NCI-H69 (cell line): ENCODE results near the gene AHCY.

Experiments used
- DNase-seq: peaks from one replicate; lab custom pipeline; 2025; lab: John Stamatoyannopoulos, UW

AHCY gene

DNA sequence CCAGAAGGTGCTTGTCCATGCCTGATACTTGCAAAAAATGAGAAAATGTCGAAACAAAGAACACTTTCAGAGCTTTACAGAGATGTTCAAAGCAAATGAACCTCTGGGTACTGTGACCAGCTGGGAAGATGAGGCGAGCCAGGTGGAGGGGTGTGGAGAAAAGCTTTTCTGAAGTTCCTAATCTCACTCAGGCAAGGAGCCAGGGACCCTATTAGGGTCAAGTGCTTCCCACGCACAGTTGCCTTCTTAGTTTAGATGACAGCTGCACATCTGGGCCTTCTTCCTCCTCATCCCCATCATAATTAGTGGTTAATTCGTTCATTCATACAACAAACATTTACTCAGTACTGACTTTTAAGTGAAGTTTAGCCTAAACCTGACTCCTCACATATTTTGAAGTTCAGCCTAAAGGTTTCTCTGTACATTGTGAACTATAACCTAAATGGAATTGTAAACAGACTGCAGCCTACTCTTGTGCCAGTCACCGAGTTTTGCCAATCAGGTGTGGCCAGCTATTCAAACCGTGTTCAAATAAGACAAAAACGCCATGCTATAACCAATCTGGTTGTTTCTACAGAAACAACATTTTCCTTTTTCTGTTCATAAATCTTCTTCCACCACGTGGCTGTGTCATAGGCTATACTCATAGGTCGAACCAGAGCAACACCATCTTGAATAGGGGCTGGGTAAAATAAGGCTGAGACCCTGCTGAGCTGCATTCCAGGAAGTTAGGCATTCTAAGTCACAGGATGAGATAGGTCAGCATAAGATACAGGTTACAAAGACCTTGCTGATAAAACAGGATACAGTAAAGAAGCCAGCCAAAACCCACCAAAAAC lies 19.3 kb upstream of the AHCY start:
- DNase-seq = peak; percentile 93

DNA sequence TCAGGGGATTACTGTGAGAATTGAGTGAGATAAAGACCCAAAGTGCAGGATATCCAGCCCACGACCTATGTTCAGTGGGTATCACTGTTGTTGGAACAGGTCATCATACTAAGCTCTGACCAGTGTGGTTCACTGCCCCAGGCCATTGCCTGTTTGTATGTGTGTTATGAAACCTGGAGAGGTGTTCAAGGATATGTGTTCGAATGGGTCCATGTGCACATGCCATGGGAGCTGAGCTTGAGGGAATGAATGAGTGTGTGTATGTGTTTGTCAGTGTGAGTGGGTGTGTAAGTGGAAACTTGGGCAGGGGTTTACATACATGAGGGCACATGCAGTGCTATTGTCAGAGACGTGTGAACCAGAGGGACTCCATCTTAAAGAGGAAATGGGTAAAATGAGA lies 17.7 kb upstream of the AHCY start:
- DNase-seq = peak; percentile 14

DNA sequence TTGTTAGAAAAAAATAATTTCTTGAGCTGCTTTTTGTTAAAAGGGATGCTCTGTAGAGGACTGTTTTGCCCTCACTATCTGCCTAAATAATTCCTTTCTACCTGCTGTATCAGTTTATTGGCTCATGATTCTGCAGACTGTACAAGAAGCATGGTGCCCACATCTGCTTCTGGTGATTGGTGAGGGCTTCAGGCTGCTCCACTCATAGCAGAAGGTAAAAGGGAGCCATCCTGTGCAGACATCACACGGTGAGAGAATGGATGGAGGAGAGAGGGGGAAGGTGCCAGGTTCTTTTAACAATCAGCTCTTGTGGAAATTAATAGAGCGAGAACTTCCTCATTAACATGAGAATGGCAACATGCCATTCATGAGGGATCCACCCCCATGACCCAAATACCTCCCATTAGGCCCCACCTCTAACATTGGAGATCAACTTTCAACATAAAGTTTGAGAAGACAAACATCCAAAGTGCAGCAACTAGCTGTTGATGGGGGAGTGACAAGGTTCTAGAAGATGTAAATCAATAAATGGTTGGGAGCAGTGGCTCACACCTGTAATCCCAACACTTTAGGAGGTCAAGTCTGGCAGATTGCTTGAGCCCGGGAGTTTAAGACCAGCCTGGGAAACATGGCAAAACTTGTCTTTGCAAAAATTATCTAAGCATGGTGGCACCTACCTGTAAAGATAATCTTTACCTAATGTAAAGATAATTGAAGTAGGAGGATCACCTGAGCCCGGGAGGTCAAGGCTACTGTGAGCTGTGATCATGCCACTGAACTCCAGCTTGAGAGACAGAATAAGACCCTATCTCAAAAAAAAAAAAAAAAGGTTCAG lies 15.7 kb upstream of the AHCY start:
- DNase-seq = peak; percentile 61

DNA sequence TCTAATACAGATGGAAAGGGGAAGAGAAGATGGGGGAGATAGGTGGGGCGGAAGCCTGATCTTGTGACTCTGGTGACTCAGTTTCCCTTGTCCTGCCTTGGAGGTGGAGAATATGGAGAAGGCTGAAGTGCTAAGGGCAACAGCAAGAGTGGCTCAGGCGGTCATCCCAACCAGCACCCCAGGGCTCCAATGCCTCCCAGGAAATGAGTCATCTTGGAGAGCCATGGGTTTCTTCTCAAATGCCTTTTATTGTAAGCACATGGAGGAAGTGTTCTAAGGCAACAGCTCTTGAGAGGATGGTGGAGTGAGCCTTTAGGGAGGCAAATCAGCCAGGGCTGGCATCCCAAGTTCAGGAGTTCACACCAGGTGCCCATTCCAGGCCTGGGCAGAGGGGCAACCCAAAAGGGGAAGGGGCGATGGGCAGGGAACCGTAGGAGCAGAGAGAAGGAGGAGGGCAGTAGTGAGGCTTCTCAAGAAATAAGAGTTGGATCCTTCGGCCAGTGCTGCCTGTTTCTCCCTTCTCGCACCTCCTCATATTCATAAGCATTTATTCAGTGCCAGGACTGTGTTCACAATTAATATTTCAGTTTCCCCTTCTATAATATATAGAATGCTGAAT lies 13.2 kb upstream of the AHCY start:
- peak; percentile 12 for DNase-seq

DNA sequence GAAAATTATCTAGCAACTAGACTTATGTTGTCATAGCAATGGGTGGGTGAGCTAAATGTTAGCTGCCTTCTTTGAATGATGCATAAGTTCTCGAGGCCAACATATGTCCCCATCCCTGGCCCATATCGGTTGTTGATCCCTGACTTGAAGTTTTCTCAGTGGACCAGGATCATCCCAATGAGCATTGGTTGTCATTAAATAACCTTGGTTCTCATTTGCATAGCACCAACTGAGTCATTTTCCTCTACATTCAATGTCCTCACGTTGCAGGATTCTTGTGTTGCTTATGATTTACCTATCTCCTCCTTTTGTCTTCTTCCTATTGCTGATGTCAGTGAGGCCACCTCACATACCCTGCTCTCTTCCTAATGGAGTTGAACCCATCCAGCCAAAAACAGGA lies 12.1 kb upstream of the AHCY start:
- no peak for DNase-seq

DNA sequence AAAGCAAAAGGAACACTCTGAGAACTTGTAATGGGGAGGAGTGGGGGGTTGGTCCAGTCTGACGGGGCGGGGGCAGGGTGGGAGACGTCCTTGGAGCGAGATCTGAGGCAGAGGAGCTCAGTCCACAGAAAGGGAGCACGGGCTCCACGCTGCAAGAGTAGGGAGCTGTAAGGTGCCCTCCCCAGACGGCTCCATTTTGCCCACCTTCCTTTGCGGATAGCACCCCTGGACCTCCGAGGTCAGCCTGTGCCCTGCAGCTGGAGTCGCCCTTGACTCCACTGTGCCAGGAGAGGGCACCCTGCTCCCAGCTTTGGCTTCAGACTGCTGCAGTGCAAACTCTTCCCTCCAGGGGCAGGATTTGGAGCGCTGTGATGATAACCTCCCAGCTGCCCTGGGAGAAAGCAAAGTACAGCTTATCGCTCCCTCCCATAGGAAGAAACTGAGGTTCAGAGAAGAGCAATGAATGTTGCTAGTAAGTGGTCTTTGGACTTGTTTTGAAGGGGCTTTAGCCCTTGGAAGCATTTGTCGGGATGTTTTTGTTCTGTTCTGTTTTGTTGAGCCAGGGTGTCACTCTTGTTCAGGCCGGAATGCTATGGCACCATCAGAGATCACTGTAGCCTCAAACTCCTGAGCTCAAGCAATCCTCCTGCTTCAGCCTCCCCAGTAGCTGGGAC lies 9.5 kb upstream of the AHCY start:
- peak; percentile 91 for DNase-seq

DNA sequence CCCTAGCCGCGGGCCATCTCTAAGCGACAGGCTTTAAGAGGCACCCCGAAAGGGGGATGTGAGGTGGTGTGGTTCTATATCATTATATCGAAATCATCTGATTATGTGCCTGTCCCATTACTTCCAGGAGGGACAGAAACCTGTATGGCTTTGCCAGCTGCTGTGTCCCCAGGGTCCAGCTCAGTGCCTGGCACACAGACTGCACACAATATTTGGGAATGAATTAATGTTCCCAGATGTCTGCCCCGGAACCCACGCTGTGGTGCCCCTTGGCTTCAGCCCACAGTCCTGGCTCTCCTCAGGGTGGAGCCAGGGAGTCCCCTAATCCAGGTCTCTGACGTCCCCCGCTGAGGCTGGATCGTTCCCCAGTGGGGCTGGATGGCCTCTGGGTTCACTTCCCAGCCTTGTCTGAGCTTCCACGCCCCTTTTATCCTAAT lies 8.9 kb upstream of the AHCY start:
- peak; percentile 51 for DNase-seq

DNA sequence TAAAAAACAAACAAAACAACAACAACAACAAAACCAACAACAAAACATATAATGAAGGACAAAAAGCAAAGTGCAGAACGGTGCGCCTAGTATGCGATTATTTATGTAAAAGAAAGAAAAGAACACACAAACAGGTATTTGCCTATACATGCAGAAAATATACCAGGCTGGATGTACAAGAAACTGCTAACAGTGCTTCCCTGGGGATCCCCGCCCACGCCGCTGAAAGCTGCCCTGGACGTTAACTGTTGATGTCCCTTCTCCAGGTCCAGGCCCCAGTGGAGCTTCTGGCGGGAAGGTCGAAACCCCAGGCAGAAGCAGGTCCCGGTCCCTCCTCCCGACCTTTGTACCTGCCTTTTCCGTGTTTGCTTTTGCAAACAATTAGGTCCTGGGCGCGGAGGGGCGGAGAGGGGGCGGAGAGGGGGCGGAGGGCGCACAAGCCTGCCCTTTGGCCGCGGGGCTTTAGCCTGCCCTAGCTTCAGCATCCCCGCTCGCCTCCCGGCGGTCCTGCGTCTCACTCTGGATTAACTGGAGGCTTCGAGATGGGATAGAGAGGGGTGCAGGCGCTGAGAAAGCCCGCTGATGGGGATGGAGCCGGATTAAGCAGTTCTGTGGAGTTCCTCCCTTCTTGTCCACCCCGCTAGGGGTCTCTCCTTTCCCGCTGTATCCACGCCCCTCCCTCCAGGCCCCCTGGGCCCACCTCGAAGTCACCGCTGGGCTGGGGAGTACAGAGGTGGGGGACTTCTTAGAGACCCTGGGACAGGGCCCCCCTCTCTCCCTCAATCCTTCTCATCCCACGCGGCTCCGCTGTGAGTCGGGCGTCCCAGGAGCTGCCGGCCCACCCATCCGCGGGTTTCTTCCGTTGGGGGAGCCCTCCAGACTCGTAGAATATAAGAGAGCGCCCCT lies 8.2 kb upstream of the AHCY start:
- peak; percentile 69 for DNase-seq

DNA sequence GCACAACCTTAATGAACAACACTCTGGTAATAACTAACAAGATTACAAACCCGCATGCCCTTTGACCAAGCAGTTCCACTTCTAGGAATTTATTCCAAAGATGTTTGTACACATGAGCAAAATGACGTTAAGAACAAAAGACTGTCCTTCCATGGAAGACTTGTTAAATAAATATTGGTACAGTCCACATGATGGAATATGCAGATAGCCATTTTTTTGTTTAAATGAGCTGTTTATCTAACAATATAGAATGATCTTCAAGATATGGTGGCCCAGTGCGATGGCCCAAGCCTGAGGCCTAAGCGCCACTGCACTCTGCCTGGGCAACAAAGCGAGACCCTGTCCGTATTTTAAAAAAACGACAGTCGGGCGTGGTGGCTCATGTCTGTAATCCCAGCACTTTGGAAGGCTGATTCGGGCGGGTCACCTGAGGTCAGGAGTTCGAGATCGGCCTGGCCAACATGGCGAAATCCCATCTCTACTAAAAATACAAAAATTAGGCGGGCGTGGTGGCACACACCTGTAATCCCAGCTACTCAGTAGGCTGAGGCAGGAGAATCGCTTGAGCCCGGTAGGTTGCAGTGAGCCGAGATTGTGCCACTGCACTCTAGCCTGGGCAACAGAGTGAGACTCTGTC lies 7.4 kb upstream of the AHCY start:
- no peak for DNase-seq

DNA sequence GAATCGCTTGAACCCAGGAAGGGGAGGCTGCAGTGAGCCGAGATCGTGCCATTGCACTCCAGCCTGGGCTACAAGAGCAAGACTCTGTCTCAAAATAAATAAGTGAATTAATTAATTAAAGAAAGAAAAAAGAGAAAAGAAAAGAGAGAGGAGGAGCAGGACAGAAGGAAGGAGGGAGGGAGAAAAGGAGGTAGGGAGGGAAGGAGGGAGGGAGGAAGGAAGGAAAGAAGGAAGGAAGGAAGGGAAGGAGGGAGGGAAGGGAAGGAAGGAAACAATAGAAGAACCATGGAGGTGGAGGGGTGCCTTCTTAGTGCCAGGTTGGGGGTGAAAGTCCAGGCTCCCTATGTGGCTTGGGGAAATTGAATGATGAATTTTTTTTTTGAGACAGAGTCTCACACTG lies 6.5 kb upstream of the AHCY start:
- no peak for DNase-seq

DNA sequence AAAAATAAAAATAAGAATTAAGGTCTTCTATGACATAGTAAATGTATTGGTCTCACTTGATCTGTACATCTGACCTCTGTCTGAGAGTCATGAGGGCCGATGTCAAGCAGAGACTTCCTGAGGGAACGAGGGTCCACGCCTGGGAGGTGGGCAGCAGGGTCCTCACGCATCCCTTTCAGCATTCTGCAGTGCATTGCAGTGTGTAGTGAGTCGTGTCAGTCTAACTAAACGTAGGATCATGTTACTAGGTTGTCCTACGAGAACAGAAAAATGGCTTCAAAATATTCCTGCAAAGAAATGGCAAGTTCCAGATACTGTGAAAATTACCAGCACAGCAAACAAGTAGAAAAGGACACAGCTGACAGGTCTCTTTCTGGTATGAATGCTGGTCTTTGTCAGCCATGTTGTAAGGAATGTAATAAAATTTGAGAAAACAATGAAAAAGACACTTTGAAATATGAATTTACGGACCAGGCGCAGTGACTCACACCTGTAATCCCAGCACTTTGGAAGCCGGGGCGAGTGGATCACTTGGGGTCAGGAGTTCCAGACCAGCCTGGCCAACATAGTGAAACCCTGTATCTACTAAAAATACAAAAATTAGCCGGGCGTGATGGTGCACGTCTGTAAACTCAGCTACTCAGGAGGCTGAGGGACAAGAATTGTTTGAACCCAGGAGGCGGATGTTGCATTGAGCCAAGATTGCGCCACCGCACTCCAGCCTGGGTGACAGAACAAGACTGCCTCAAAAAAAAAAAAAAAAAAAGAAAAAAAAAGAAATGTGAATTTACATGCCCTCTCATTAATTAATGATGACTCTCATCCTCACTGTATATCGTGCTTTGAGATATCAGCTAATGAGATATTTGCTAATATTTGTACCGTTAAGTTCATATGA lies 2.4 kb upstream of the AHCY start:
- no peak for DNase-seq

DNA sequence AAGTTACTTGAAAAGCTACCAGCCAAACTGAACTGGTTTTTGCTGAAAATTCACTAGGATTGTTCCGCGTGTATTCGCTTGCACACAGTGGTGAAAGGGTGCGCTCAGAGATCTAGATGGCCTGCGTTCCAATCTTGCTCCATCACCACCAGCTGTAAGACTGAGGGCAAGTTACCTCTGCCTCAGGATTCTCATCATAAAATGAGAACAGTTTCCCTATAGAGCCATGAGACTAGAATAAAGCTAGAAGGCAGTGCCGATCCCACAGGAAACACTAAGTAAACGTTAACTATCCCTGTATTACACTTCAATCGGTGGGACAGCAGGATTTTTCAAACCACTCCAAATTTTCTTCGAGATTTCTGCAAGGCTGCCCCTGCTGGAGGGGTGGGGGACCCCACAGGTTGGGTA lies 838 bp downstream of the AHCY start:
- no peak for DNase-seq

DNA sequence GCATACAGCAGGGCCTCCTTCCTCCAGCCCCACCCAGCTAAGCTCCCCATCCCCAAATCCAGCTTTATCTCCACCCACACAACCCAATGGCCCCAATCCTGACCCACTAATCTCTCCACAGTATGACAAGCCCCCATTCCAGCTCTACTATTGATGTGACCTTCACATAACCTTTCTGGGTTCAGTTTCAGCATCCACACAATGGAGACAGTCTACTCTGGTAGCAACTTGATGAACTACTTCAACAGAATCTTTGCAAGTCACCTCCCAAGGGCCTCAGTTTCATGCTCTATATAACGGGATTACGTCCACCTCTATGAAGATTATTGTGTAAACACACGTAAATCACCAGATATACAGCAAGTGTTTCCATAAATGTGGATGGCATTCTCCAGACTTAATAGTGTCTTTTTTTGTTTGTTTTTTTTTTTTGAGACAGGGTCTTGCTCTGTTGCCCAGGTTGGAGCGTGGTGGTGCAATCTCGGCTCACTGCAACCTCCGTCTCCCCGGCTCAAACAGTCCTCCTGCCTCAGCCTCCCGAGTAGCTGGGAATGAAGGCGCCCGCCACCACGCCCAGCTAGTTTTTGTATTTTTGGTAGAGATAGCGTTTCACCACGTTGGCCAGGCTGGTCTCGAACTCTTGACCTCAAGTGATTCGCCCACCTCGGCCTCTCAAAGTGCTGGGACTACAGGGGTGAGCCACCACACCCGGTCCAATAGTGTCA lies 1.4 kb downstream of the AHCY start:
- no peak for DNase-seq

DNA sequence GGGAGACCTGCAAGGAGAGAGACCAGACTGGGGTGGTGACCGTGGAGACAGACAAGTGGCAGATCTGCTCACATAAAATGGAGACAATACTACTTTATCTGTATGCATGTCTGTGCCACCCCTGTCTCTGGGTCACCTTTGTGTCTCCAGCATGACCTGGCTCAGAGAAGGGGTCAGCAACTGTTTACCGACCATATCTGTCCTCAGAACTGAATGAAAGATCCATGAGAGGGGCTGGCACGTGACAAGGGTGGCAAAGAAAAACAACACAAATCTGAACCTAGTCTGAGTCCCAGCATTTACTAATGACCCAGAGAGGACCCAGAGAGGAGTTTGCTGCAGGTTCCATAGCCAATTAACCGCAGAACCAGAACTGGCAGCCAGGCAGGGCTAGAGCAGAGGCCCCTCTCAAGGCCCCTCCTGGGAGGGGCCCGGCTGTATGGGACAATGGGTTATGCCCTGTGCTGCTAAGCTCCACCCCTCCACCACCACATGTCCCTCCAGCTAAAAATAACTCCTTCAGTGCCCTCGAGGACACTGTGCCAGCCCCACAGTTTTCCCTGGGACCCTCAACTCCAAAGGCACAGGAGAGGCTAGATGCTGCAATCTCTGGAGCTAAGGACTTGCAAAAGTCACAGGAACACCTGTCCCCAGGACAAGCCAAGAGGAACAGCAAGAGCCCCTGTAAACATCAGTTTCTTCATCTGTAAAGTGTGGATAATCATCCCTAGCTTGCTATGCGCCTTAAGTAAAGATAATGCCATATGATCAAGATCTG lies 2.2 kb downstream of the AHCY start:
- DNase-seq = peak; percentile 25

DNA sequence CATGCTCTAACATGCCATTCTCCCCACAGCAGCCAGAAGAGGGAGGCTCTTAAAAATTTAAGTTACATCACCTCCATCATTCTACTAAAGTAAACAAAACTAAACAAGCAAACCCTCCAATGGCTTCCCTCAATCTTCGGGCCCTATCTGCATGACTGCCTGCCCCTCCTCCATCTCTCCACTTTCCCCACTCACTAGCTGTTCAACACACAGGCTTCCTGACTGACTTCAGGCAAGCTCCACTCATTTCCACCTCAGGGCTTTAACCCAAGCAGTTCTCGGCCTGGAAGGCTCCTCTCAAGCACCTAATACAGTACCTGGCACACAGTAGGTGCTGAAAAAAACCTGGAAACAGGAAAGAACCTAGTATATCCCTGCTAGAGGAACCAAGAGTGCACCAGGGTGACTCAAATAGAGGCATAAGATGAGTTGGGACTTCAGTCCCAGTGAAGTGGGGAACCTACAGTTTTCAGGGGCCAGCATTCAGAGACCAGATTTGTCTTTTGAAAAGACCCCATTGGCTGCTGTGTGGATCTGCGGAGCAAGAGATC lies 2.8 kb downstream of the AHCY start:
- peak; percentile 45 for DNase-seq

DNA sequence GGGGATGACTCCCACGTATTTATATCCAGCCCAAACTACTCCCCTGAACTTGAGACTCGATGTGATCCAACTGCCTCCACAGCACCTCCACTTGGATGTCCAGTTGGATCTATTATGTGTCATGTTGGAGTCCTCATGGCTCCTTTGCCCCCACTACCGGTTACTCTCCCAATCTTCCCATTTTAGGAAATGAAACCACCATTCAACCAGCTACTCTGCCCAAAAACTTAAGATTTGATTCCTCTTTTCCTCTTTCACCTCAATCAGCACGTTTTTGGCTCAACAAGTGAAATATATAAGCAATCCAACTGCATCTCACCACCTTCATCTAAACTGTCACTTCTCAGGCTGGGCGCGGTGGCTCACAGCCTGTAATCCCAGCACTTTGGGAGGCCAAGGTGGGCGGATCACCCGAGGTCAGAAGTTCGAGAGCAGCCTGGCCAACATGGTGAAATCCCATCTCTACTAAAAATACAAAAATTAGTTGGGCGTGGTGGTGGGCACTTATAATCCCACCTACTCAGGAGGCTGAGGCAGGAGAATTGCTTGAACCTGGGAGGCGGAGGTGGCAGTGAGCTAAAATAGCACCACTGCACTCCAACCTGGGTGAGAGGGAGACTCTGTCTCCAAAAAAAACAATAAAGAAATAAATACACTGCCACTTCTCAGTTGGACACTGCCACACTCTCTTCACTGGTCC lies 3.4 kb downstream of the AHCY start:
- DNase-seq = no peak

DNA sequence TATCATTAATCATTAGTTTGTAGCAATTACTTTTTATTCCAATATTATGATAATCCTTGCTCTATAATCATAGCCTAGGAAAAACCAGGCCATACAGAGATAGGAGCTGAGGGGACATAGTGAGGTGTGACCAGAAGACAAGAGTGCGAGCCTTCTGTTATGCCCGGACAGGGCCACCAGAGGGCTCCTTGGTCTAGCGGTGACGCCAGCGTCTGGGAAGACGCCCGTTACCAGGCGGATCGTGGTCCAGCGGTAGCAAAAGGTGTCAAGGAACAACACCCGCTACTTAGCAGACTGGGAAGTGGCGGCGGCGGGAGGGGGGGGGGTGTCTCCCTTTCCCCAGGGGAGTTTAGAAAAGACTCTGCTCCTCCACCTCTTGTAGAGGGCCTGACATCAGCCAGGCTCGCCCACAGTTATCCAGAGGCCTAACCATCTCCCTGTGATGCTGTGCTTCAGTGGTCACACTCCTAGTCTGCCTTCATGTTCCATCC lies 4.8 kb downstream of the AHCY start:
- peak; percentile 8 for DNase-seq
